ENCODE data around the gene SUSD3.

- TF ChIP-seq, protein P1, sequence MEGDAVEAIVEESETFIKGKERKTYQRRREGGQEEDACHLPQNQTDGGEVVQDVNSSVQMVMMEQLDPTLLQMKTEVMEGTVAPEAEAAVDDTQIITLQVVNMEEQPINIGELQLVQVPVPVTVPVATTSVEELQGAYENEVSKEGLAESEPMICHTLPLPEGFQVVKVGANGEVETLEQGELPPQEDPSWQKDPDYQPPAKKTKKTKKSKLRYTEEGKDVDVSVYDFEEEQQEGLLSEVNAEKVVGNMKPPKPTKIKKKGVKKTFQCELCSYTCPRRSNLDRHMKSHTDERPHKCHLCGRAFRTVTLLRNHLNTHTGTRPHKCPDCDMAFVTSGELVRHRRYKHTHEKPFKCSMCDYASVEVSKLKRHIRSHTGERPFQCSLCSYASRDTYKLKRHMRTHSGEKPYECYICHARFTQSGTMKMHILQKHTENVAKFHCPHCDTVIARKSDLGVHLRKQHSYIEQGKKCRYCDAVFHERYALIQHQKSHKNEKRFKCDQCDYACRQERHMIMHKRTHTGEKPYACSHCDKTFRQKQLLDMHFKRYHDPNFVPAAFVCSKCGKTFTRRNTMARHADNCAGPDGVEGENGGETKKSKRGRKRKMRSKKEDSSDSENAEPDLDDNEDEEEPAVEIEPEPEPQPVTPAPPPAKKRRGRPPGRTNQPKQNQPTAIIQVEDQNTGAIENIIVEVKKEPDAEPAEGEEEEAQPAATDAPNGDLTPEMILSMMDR (IDR thresholded peaks at IDR 0.05; ENCODE audit: extremely low read depth in 1 of 2, insufficient read depth in 1 of 2, low read depth in 1 of 2, low read length in 2 of 2), result peak in 1 of 2 donors; percentile 2
- TF ChIP-seq FOS (IDR thresholded peaks at IDR 0.05; ENCODE audit: borderline replicate concordance, insufficient read depth, low read length) (no peak), MYC (IDR thresholded peaks at IDR 0.05; ENCODE audit: low read depth, low read length) (peak; percentile 66), GATA2 (IDR thresholded peaks at IDR 0.05; ENCODE audit: insufficient read depth, insufficient read length, low read depth, low read length) (peak; percentile 28), EZH2 (IDR thresholded peaks at IDR 0.05; ENCODE audit: borderline replicate concordance, low read depth, low read length, severe bottlenecking) (no peak), POLR2A (IDR thresholded peaks at IDR 0.05; ENCODE audit: low read depth, low read length) (peak; percentile 45), POLR2AphosphoS5 (IDR thresholded peaks at IDR 0.05; ENCODE audit: insufficient read depth, low read depth, low read length) (peak; percentile 93)
Measured at GRCh38 chr9:93129286-93129685, 70.8 kb downstream of the SUSD3 start.

Data from endothelial cell of umbilical vein (primary cell).